Spleen (tissue), 7 donors: ENCODE measurements around the gene CHST6.

Source experiments
- CTCF ChIP-seq, 11 experiments: fragments of 200-600 bp in 7 of 11; fragments of 450-650 bp in 4 of 11; sonication (generic) in 4 of 11; IDR thresholded peaks in 8 of 11; conservative IDR thresholded peaks in 3 of 11; 1 replicate in 7 of 11; 2 replicates in 4 of 11; pipeline versions ENCODE4 v1.4.0 to v1.8.0; 2016 to 2021; ENCODE audit warnings: antibody characterized with exemption in 11 of 11, inconsistent platforms in 4 of 11, mild to moderate bottlenecking in 1 of 11
- POLR2A ChIP-seq, 3 donors: fragments of 450-650 bp; IDR thresholded peaks; one replicate each; pipeline ENCODE4 v1.5.1; 2017; ENCODE audit warnings: antibody characterized with exemption in 3 of 3, mild to moderate bottlenecking in 1 of 3
- donor health status: DM: no; HTN: no; CAD: no; lungs with moderate emphysema.
- donor health status: DM: no; HTN: no; CAD: no.
- donor health status: DM: no; HTN: no; CAD: no.

- TF ChIP-seq CTCF (IDR thresholded peaks at IDR 0.05 in 8 of 11, conservative IDR thresholded peaks at IDR 0.05 in 3 of 11) (no peak), POLR2A (IDR thresholded peaks at IDR 0.05) (no peak)
Measured at GRCh38 chr16:75527825-75528299, 32.6 kb upstream of the CHST6 start.
